Psoas muscle (tissue), 8 donors: ENCODE data around the gene MAGI2. TPM values are rescaled to one million over a fixed set of nuclear protein-coding genes. Genes with fewer than 3 reads are reported as not detected.
A peak's percentile ranks its signal among the peaks of the same experiment; 100 is the strongest.

Experiments used
- ATAC-seq, 4 donors: fragments of 200-7000 bp; cut with Tn5 transposase; one replicate each; pipeline ENCODE4 v1.9.1; 2020; ENCODE audit warnings: moderate library complexity in 3 of 4, mild to moderate bottlenecking in 2 of 4
- DNase-seq, 2 donors: peaks; one replicate each; pipeline ENCODE4 v3.0.0-alpha.2; 2020
- H3K27ac ChIP-seq: fragments of 200-600 bp; one replicate; pipeline ENCODE4 v1.8.0; 2022
- H3K27me3 ChIP-seq, 3 donors: fragments of 200-600 bp in 1 of 3; one replicate each; pipeline versions ENCODE4 v1.6.1 to v1.8.0; 2013 to 2022; ENCODE audit warnings: low read length in 2 of 3, mild to moderate bottlenecking in 2 of 3, moderate library complexity in 1 of 3; ENCODE audit not compliant: insufficient read depth in 3 of 3
- H3K36me3 ChIP-seq, 2 donors: fragments of 200-600 bp in 1 of 2; one replicate each; pipeline versions ENCODE4 v1.6.1 to v1.8.0; 2013 to 2022; ENCODE audit warnings: low read depth in 1 of 2, mild to moderate bottlenecking in 1 of 2, moderate library complexity in 1 of 2; ENCODE audit not compliant: insufficient read depth in 1 of 2
- H3K4me1 ChIP-seq: fragments of 200-600 bp; one replicate; pipeline ENCODE4 v1.8.0; 2022
- H3K4me3 ChIP-seq: fragments of 200-600 bp; one replicate; pipeline ENCODE4 v1.8.0; 2022; ENCODE audit warnings: mild to moderate bottlenecking
- H3K9me3 ChIP-seq: fragments of 200-600 bp; one replicate; pipeline ENCODE4 v1.8.0; 2022
- WGBS, 3 donors: extraction: QIAGEN DNeasy Blood & Tissue Kit; methylation state at CpG; one replicate each; pipeline versions ENCODE4 v1.1.6 to v1.1.7; 2013; 5-methylcytosine and 5-hydroxymethylcytosine counted together
- intact Hi-C, 2 donors: fragments of 100-400 bp; cut with DNase I; formaldehyde crosslinking; loops; one replicate each; pipeline versions ENCODE4 v1.11.0 to v1.14.2; 2022
- polyA plus RNA-seq, 3 donors: library from polyadenylated mRNA; stranded (reverse); fragments of 200-250 nt; gene quantifications; one replicate each; pipeline ENCODE4 v1.2.3, GENCODE V29; 2013
- total RNA-seq, 4 donors: library from RNA; stranded (reverse); fragmentation: NEBNext Ultra II Directional in 2 of 4; extraction: Animal tissue kit (Norgen Biotek cat#: 25700) in 2 of 4; gene quantifications; one replicate each; pipeline versions ENCODE4 v1.2.1 to v1.2.4, GENCODE V29; 2021 to 2023
- TF ChIP-seq, protein P1 (sequence below): fragments of 200-600 bp; IDR thresholded peaks from one replicate; pipeline ENCODE4 v1.8.0; 2022; ENCODE audit warnings: antibody characterized with exemption
- donor health status: healthy with polysubstance abuse.
- donor health status: DM: no; HTN: no; CAD: no; lungs with moderate emphysema.
- donor health status: Bipolar disorder and iron deficiency.
- donor health status: healthy.
- donor health status: DM: yes; HTN: yes; CAD: no.
- donor health status: DM: no; HTN: no; CAD: no.
- donor health status: DM: no; HTN: no; CAD: no.
- donor health status: DM: yes; HTN: yes; CAD: no.

The MAGI2 gene
- total and polyA plus RNA-seq, 7 donors, result 0.46 to 2.5 (median 1.4) TPM

DNA sequence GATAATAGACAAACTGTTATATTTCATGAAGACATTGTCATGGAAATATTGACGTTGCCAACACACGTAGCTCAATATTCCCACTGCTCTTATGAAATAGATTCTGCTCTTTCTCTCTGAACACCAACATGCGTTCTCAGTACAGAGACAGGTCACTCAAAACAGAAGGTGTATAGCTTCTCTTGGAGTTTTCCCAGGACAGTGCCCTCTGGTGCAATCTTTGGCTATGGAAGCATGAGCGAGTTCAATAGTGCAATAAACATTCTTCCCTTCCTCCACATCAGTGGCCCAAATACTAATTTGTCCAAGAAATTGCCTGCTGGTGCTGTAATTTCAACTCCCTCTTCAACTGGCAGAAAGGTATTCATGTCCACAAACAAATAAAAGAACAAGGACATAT lies 145.3 kb downstream of the MAGI2 start:
- intact Hi-C loops, result no loop called here
- H3K4me3 ChIP-seq, result no peak overlapping the region
- H3K9me3 ChIP-seq, result no peaks in the 10 kb centered on the region
- H3K4me1 ChIP-seq, result no peaks in the 10 kb centered on the region
- H3K27ac ChIP-seq, result no peak overlapping the region
- no peak for DNase-seq
- TF ChIP-seq, protein P1, sequence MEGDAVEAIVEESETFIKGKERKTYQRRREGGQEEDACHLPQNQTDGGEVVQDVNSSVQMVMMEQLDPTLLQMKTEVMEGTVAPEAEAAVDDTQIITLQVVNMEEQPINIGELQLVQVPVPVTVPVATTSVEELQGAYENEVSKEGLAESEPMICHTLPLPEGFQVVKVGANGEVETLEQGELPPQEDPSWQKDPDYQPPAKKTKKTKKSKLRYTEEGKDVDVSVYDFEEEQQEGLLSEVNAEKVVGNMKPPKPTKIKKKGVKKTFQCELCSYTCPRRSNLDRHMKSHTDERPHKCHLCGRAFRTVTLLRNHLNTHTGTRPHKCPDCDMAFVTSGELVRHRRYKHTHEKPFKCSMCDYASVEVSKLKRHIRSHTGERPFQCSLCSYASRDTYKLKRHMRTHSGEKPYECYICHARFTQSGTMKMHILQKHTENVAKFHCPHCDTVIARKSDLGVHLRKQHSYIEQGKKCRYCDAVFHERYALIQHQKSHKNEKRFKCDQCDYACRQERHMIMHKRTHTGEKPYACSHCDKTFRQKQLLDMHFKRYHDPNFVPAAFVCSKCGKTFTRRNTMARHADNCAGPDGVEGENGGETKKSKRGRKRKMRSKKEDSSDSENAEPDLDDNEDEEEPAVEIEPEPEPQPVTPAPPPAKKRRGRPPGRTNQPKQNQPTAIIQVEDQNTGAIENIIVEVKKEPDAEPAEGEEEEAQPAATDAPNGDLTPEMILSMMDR, result no peak
- ATAC-seq, result peak in 2 of 4 donors; percentile 66 to 75
- 25 to 48% (median 29%) methylated on average over 4 of the region's 4 CpGs for WGBS, 3 donors
- H3K27me3 ChIP-seq, result no peaks in the 10 kb centered on the region
- no peaks in the 10 kb centered on the region for H3K36me3 ChIP-seq

DNA sequence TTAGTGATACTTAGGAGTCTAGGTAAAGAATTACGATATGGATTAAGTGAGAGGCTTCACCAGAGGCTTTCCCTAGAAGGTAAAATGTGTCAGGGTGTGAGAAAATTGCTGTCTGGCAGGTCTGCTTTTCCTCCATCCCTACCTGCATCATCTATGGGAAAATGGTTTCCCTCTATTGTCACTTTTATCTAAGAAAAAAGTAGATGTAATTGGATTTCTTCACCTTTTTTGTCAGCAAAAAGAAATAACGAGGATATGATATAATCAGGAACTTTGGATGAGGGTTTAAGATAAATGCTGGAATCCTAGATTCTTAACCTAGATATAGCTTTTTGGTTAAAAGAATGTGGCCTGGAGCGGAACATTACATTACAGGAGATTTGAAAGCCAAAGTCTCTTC lies 146.1 kb downstream of the MAGI2 start:
- no peak overlapping the region for H3K27ac ChIP-seq
- DNase-seq (no peak), ATAC-seq (no peak)
- no peaks in the 10 kb centered on the region for H3K4me1 ChIP-seq
- WGBS, 3 donors, result 78 to 89% (median 78%) methylated on average over 3 of the region's 3 CpGs
- TF ChIP-seq, protein P1, result no peak
- no peaks in the 10 kb centered on the region for H3K36me3 ChIP-seq
- H3K4me3 ChIP-seq, result no peak overlapping the region
- intact Hi-C loops, result no loop called here
- H3K27me3 ChIP-seq, result no peaks in the 10 kb centered on the region
- no peaks in the 10 kb centered on the region for H3K9me3 ChIP-seq

DNA sequence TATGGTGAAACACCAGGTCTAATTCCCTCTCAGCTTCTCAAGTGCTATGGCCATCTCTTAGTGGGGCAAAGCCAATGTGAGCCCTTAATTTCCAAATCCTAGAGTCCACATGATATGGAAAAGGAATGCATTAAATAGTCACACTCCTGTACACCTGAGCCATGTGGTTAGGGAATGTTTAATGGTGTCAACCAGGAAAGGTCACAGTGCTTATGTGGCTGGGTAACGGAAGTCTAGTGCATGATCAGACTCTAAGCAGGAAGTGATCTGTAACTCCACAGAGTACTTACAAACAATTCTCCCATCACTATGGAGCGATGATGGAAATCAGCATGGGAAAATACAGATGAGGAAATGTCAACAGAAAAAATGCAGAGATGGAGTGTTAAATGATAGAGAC lies 148.8 kb downstream of the MAGI2 start:
- Histone ChIP-seq H3K4me3 (no peak overlapping the region), H3K4me1 (no peaks in the 10 kb centered on the region), H3K9me3 (no peaks in the 10 kb centered on the region), H3K36me3 (no peaks in the 10 kb centered on the region), H3K27me3 (no peaks in the 10 kb centered on the region), H3K27ac (no peak overlapping the region)
- TF ChIP-seq, protein P1, result no peak
- intact Hi-C loops, result loop anchor here in 1 of 2 donors (5.0 kb wide), 1 partner anchor 433 kb away; no protein-coding TSS in a partner anchor
- DNase-seq (no peak), ATAC-seq (no peak)
- WGBS, 3 donors, result 74 to 81% (median 80%) methylated on average over 2 of the region's 2 CpGs

DNA sequence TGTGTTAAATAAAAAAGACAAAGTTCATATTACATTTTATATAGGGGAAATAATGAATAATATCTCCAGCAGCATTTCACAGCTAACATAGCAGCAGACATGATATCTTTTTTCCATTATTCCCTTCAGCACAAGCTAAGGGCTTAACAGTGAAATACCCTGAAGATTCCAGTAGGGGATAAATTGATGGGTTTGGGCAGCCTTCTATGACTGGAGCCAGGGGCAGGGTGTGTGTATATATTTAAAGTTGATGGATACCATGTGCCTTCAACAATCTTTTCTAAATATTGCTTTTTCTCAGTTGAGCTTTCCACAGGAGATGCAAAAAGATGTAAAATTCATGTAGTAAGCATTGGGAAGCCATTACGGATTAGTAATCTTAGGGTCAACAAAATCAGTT lies 151.2 kb downstream of the MAGI2 start:
- intact Hi-C loops, result loop anchor here in 1 of 2 donors (5.0 kb wide), 1 partner anchor 435 kb away; no protein-coding TSS in a partner anchor
- TF ChIP-seq, protein P1, result no peak
- DNase-seq (no peak), ATAC-seq (no peak)
- no peaks in the 10 kb centered on the region for H3K9me3 ChIP-seq
- H3K27ac ChIP-seq, result no peak overlapping the region
- no peaks in the 10 kb centered on the region for H3K4me1 ChIP-seq
- H3K36me3 ChIP-seq, result no peaks in the 10 kb centered on the region
- 88 to 96% (median 88%) methylated on average over 1 of the region's 1 CpG for WGBS, 3 donors
- H3K27me3 ChIP-seq, result no peaks in the 10 kb centered on the region
- no peak overlapping the region for H3K4me3 ChIP-seq

DNA sequence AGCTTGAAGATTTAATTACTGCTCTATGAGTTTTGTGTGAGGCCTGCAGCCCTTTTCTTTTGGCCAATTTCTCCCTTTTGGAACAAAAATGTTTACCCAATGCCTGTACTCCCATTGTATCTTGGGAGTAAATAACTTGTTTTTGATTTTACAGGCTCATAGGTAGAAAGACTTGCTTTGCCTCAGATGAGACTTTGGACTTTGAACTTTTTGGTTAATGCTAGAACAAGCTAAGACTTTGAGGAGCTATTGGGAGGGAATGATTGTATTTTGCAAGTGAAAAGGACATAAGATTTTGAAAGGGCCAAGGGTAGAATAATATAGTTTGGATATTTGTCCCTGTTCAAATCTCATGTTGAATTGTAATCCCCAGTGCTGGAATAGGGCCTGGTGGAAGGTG lies 152.0 kb downstream of the MAGI2 start:
- H3K36me3 ChIP-seq, result no peaks in the 10 kb centered on the region
- ATAC-seq, result no peak
- intact Hi-C loops, result loop anchor here in 1 of 2 donors (5.0 kb wide), 1 partner anchor 436 kb away; no protein-coding TSS in a partner anchor

More for the DNA sequence above, 152.0 kb downstream of the MAGI2 start:
- TF ChIP-seq, protein P1, result no peak
- Histone ChIP-seq H3K4me3 (no peak overlapping the region), H3K9me3 (no peaks in the 10 kb centered on the region), H3K4me1 (no peaks in the 10 kb centered on the region), H3K27ac (no peak overlapping the region), H3K27me3 (no peaks in the 10 kb centered on the region)
- DNase-seq, result no peak
